IMR-90 (cell line): ENCODE results near the gene RASGRF1.

Experiments used
- CEBPB ChIP-seq: IDR thresholded peaks from 2 replicates; pipeline ENCODE4 v1.6.1; 2012; ENCODE audit warnings: low read depth, low read length, improper control_type of control experiment
- CTCF ChIP-seq: conservative IDR thresholded peaks from 2 replicates; pipeline ENCODE4 v1.5.1; 2012; ENCODE audit warnings: mild to moderate bottlenecking, low read depth, low read length, improper control_type of control experiment
- FOS ChIP-seq: fragments of 150-350 bp; IDR thresholded peaks from 2 replicates; pipeline ENCODE4 v1.6.1; 2016; ENCODE audit warnings: low read depth, low read length
- MAZ ChIP-seq: IDR thresholded peaks from 2 replicates; pipeline ENCODE4 v1.6.1; 2012; ENCODE audit warnings: low read depth, mild to moderate bottlenecking, low read length, improper control_type of control experiment, moderate library complexity, borderline replicate concordance
- MXI1 ChIP-seq: IDR thresholded peaks from 2 replicates; pipeline ENCODE4 v1.6.1; 2012; ENCODE audit warnings: low read depth, mild to moderate bottlenecking, low read length, moderate library complexity, borderline replicate concordance
- POLR2A ChIP-seq: IDR thresholded peaks from 2 replicates; pipeline ENCODE4 v1.6.1; 2012; ENCODE audit warnings: mild to moderate bottlenecking, low read depth, low read length
- RAD21 ChIP-seq: IDR thresholded peaks from 2 replicates; pipeline ENCODE4 v1.6.1; 2012; ENCODE audit warnings: low read length, improper control_type of control experiment
- RFX5 ChIP-seq: IDR thresholded peaks from 2 replicates; pipeline ENCODE4 v1.8.0; 2012; ENCODE audit warnings: low read depth, mild to moderate bottlenecking, low read length, moderate library complexity
- SMC3 ChIP-seq: fragments of 150-350 bp; IDR thresholded peaks from 2 replicates; pipeline ENCODE4 v1.6.1; 2016; ENCODE audit warnings: low read depth, mild to moderate bottlenecking, antibody characterized with exemption, low read length, moderate library complexity

DNA sequence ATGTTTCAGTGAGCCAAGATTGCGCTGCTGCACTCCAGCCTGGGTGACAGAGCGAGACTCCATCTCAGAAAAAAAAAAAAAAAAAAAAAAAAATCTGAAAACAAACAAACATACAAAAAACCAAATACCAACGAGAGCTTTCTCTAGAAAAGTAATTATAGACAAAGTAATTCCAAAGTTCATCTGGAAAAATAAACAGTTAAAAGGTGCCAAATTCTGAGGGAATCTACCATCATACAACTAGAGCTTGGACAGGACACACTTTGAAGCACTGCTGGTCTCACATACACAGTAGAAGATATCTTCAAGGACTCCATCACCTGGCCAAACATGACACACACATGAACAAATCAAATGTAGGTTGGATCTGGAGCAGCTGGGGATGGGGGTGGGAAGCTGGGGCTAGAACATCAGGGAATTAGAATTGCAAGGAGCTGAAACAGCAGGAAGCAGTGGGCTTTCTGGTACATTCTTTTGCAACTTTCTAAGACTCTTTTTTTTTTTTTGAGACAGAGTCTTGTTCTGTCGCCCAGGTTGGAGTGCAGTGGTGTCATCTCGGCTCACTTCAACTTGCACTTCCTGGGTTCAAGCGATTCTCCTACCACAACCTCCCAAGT lies 104.6 kb downstream of the RASGRF1 start:
- no peak for TF ChIP-seq CTCF
- no peak for TF ChIP-seq RFX5
- TF ChIP-seq MAZ, result no peak
- no peak for TF ChIP-seq POLR2A
- no peak for TF ChIP-seq MXI1
- TF ChIP-seq RAD21, result no peak
- TF ChIP-seq CEBPB, result no peak
- TF ChIP-seq FOS, result no peak
- no peak for TF ChIP-seq SMC3
